ENCODE measurements around the gene CCDC138. TPM values are rescaled to one million over a fixed set of nuclear protein-coding genes. Genes with fewer than 3 reads are reported as not detected.

CCDC138 gene
- total RNA-seq, 2 donors from 2014 or later = 29.7 to 30.2 TPM

DNA sequence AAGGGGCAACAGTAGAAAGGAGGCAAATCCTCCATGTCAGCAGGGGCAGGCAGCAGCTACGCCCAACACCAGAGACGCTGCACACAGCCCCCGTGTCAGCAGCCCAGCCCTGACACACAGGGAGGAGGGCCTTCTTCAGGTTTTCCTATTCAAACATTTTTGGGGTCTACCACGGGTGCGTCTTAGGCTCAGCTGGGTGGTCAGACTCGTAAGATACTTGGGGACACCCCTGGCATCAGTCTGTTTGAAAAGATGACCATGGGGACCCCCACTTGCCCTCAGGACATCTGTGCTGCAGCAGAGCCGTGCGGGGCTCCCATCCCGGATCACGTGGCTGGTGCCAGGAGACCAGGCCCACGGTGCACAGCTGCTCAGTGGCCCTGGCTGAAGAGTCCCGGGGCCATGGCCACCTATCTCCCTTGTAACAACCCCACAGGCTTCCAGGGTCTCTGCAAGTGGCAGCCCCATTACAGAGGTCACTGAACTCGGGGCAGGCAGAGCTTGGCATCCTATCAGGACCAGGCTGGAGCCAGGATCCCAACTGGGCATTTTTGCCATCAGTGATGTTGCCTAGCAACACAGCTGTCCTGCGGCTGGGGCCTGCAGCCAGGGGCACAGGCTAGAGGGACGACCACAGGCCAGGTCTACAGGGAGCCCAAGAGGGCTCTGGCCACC lies 120.0 kb downstream of the CCDC138 start:
- H3K27ac Mint-ChIP-seq = no peak overlapping the region
- H3K9me3 Mint-ChIP-seq = no peaks in the 10 kb centered on the region
- DNase-seq = peak; percentile 35
- no peaks in the 10 kb centered on the region for H3K9me3 ChIP-seq (ENCODE audit: control insufficient read depth, low read length)
- H3K27me3 Mint-ChIP-seq (ENCODE audit: insufficient read depth) = no peaks in the 10 kb centered on the region
- H3K27me3 ChIP-seq (ENCODE audit: control insufficient read depth, insufficient read depth, low read length, poor library complexity, severe bottlenecking) = no peaks in the 10 kb centered on the region
- TF ChIP-seq, protein P1, sequence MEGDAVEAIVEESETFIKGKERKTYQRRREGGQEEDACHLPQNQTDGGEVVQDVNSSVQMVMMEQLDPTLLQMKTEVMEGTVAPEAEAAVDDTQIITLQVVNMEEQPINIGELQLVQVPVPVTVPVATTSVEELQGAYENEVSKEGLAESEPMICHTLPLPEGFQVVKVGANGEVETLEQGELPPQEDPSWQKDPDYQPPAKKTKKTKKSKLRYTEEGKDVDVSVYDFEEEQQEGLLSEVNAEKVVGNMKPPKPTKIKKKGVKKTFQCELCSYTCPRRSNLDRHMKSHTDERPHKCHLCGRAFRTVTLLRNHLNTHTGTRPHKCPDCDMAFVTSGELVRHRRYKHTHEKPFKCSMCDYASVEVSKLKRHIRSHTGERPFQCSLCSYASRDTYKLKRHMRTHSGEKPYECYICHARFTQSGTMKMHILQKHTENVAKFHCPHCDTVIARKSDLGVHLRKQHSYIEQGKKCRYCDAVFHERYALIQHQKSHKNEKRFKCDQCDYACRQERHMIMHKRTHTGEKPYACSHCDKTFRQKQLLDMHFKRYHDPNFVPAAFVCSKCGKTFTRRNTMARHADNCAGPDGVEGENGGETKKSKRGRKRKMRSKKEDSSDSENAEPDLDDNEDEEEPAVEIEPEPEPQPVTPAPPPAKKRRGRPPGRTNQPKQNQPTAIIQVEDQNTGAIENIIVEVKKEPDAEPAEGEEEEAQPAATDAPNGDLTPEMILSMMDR (conservative IDR thresholded peaks at IDR 0.05) = no peak
- peaks cover 12% of the 10 kb centered on the region for H3K4me1 Mint-ChIP-seq
- H3K9ac ChIP-seq (ENCODE audit: extremely low read depth, low read length, poor library complexity, severe bottlenecking) = no peak overlapping the region
- 86 to 98% methylated on average over 9 to 15 of the region's 15 CpGs for WGBS, 2 experiments (ENCODE audit: insufficient coverage in 1 of 2, insufficient read length in 1 of 2)
- no peaks in the 10 kb centered on the region for H3K36me3 Mint-ChIP-seq (ENCODE audit: low read depth)
- H3K36me3 ChIP-seq (ENCODE audit: control insufficient read depth, insufficient read depth, low read length) = no peaks in the 10 kb centered on the region
- no peaks in the 10 kb centered on the region for H3K4me1 ChIP-seq (ENCODE audit: control insufficient read depth, insufficient read depth, low read length)
- no peak overlapping the region for H3K4me3 ChIP-seq (ENCODE audit: low read length)
- no peak overlapping the region for H3K4me3 Mint-ChIP-seq
- H3K27ac ChIP-seq (ENCODE audit: low read depth, low read length) = no peak overlapping the region

DNA sequence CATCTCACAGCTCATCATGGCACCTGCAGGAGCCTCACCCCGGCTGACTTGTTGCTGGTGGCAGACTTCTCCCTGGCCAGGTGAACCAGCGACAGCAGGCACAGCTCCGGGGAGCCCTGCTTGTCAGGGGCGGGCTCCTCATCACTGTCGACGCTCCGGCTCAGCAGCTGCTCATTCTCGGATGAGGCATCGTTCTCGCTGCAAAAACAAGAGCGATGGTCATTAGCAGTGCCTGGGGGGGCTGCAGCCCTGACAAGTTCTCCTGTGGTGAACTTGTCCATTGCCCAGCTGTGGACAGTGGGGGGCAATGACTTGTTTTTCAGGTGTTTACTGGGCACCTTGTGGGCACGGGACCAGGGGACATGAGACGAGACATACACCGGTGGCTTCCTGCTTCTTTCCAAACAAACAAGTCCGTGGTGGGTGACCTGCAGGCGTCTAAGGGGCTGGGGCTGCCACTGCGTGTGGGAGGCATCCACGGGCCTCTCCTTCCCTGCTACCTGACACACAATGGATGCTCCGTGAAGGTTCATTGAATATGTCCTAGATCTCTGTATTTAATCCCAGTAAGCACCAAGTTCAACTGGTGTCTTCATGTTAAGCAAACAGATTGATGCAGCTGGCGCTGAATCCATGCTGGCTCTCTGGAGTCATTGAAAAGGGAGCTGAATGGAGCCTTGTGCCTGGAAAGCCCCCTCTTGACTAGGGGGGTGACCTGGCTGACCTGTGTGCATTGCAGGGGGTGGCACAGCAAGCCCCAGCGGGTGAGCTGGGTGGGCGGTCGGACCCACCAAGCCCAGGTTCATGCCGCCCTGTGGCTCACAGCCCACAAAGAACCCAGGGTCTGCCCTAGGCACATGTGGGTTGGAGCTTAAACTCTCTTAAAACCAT lies 121.5 kb downstream of the CCDC138 start:
- H3K36me3 Mint-ChIP-seq (ENCODE audit: low read depth) = no peaks in the 10 kb centered on the region
- DNase-seq = peak; percentile 49
- TF ChIP-seq, protein P1 (conservative IDR thresholded peaks at IDR 0.05) = no peak

DNA sequence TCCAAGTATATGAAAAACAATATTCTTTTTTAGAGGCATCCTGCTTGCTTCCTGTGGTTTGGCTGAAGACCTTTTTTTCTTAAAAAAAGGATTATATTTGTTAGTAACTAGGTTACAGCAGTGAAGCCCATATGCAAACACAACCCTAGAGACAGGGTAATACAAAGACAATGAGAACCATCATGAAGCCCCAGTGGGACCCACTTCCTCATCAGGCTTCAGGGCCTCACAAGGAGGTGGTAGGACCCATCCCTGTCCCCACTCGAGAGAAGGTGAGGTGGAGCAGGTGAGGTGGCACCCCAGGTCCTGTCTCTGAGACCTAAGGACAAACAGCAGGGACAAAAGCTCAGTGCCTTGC lies 122.1 kb downstream of the CCDC138 start:
- H3K27ac Mint-ChIP-seq = no peak overlapping the region
- H3K9me3 ChIP-seq (ENCODE audit: control insufficient read depth, low read length) = no peaks in the 10 kb centered on the region
- H3K36me3 Mint-ChIP-seq (ENCODE audit: low read depth) = no peaks in the 10 kb centered on the region
- 83% methylated on average over 1 of the region's 1 CpG; no CpG with 5 or more reads in 1 of the 2 experiments for WGBS, 2 experiments (ENCODE audit: insufficient coverage in 1 of 2, insufficient read length in 1 of 2)
- H3K4me1 ChIP-seq (ENCODE audit: control insufficient read depth, insufficient read depth, low read length) = no peaks in the 10 kb centered on the region
- TF ChIP-seq, protein P1 (conservative IDR thresholded peaks at IDR 0.05) = no peak
- H3K9me3 Mint-ChIP-seq = no peaks in the 10 kb centered on the region
- H3K27me3 ChIP-seq (ENCODE audit: control insufficient read depth, insufficient read depth, low read length, poor library complexity, severe bottlenecking) = no peaks in the 10 kb centered on the region
- no peak overlapping the region for H3K9ac ChIP-seq (ENCODE audit: extremely low read depth, low read length, poor library complexity, severe bottlenecking)
- H3K36me3 ChIP-seq (ENCODE audit: control insufficient read depth, insufficient read depth, low read length) = no peaks in the 10 kb centered on the region
- no peak overlapping the region for H3K4me3 ChIP-seq (ENCODE audit: low read length)
- DNase-seq = peak; percentile 29
- H3K4me3 Mint-ChIP-seq = no peak overlapping the region
- H3K27ac ChIP-seq (ENCODE audit: low read depth, low read length) = no peak overlapping the region
- peaks cover 12% of the 10 kb centered on the region for H3K4me1 Mint-ChIP-seq
- no peaks in the 10 kb centered on the region for H3K27me3 Mint-ChIP-seq (ENCODE audit: insufficient read depth)

More for the DNA sequence above, 121.5 kb downstream of the CCDC138 start:
- Histone ChIP-seq H3K27me3 (ENCODE audit: control insufficient read depth, insufficient read depth, low read length, poor library complexity, severe bottlenecking) (no peaks in the 10 kb centered on the region), H3K9me3 (ENCODE audit: control insufficient read depth, low read length) (no peaks in the 10 kb centered on the region), H3K36me3 (ENCODE audit: control insufficient read depth, insufficient read depth, low read length) (no peaks in the 10 kb centered on the region), H3K4me1 (ENCODE audit: control insufficient read depth, insufficient read depth, low read length) (no peaks in the 10 kb centered on the region), H3K4me3 (ENCODE audit: low read length) (no peak overlapping the region), H3K9ac (ENCODE audit: extremely low read depth, low read length, poor library complexity, severe bottlenecking) (no peak overlapping the region), H3K27ac (ENCODE audit: low read depth, low read length) (no peak overlapping the region)
- no peaks in the 10 kb centered on the region for H3K9me3 Mint-ChIP-seq
- no peak overlapping the region for H3K27ac Mint-ChIP-seq
- H3K4me1 Mint-ChIP-seq = peaks cover 12% of the 10 kb centered on the region
- 91 to 94% methylated on average over 15 to 24 of the region's 24 CpGs for whole genome bisulfite sequencing, 2 experiments (ENCODE audit: insufficient coverage in 1 of 2, insufficient read length in 1 of 2)
- H3K4me3 Mint-ChIP-seq = no peak overlapping the region
- no peaks in the 10 kb centered on the region for H3K27me3 Mint-ChIP-seq (ENCODE audit: insufficient read depth)
